Heart left ventricle (tissue), 13 donors: ENCODE data around the gene PIGN.

ENCODE experiments used
- POLR2A ChIP-seq, 2 donors: fragments of 450-650 bp; IDR thresholded peaks; one replicate each; pipeline ENCODE4 v1.6.1; 2017; ENCODE audit warnings: antibody characterized with exemption in 2 of 2, mild to moderate bottlenecking in 2 of 2, moderate library complexity in 2 of 2
- TF ChIP-seq, protein P1 (sequence below), 12 donors: fragments of 200-600 bp; sonication (generic) in 4 of 12; IDR thresholded peaks; one replicate each; pipeline versions ENCODE4 v1.5.0 to v1.8.0; 2018 to 2022; ENCODE audit warnings: antibody characterized with exemption in 12 of 12, mild to moderate bottlenecking in 5 of 12
- donor health status: ischemic (EF 13 %, LVEDD 7.1; RV severe dilation, severe dysfunction).
- donor health status: DM: no; HTN: yes; CAD: no.
- donor health status: DM: no; HTN: no; CAD: no.
- donor health status: ischemic (EF 25% LVEDD 6.9; RV normal size, moderate dysfunction).
- donor health status: ischemic (EF 25% LVEDD 5.7; RV mildly dilated, moderate dysfunction).
- donor health status: ischemic (EF 35%, LVEDD 5.7; RV mildly dilated, moderate dysfunction).
- donor health status: nonischemic (EF 11% LVEDD 7.7; RV severe dilation, severe dysfunction).
- donor health status: DM: yes; HTN: yes; CAD: no.
- donor health status: PGD.
- donor health status: ischemic (EF 29% LVEDD 5.4; RV normal size, mild dysfunction).
- donor health status: nonischemic (EF 23%, LVEDD 6.1; RV moderate dilation, normal function).

DNA sequence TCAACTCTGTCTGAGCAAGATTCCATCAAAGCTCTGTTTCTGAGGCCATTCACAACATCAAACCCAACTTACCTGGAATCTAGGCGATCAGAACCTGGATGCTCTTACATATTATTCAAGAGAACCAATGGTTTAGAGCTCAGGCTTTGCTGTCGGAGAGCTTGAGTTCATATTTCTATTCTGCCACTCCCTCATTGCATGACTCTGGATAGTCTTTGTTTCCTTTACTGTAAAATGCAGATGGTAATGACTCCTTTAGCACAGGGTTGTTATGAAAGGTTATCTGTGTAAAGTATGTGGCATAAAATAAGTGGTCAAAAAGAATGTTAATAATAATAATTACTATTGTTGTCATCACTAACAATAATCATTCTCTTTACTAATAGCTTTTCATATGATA lies 12.8 kb upstream of the PIGN start:
- TF ChIP-seq, protein P1, sequence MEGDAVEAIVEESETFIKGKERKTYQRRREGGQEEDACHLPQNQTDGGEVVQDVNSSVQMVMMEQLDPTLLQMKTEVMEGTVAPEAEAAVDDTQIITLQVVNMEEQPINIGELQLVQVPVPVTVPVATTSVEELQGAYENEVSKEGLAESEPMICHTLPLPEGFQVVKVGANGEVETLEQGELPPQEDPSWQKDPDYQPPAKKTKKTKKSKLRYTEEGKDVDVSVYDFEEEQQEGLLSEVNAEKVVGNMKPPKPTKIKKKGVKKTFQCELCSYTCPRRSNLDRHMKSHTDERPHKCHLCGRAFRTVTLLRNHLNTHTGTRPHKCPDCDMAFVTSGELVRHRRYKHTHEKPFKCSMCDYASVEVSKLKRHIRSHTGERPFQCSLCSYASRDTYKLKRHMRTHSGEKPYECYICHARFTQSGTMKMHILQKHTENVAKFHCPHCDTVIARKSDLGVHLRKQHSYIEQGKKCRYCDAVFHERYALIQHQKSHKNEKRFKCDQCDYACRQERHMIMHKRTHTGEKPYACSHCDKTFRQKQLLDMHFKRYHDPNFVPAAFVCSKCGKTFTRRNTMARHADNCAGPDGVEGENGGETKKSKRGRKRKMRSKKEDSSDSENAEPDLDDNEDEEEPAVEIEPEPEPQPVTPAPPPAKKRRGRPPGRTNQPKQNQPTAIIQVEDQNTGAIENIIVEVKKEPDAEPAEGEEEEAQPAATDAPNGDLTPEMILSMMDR (IDR thresholded peaks at IDR 0.05) = no peak
- TF ChIP-seq POLR2A (IDR thresholded peaks at IDR 0.05) = no peak
